Activated CD4-positive, alpha-beta memory T cell treated with anti-CD3 and anti-CD28 coated beads for 36 hours (primary cell): ENCODE results near the gene RNF39. TPM values are rescaled to one million over a fixed set of nuclear protein-coding genes. Genes with fewer than 3 reads are reported as not detected.
A peak's percentile ranks its signal among the peaks of the same experiment; 100 is the strongest.

Experiments
- CTCF ChIA-PET: fragments of 350-600 bp; sonication (Branson Sonifier 250); formaldehyde crosslinking; loops from one replicate; lab custom pipeline; 2021; ENCODE audit warnings: antibody characterized with exemption, inconsistent platforms; lab: Charles Lee
- POLR2A ChIA-PET: fragments of 350-600 bp; sonication (Branson Sonifier 250); formaldehyde crosslinking; loops from one replicate; lab custom pipeline; 2021; ENCODE audit warnings: antibody characterized with exemption; lab: Charles Lee
- DNase-seq: peaks from one replicate; pipeline ENCODE4 v3.0.0-alpha.2; 2020
- H3K27ac Mint-ChIP-seq: one replicate; pipeline ENCODE4 v1.8.0; 2021; ENCODE audit warnings: mixed read lengths
- H3K27me3 Mint-ChIP-seq: one replicate; pipeline ENCODE4 v1.8.0; 2021; ENCODE audit warnings: mixed read lengths
- H3K36me3 Mint-ChIP-seq: one replicate; pipeline ENCODE4 v1.8.0; 2021; ENCODE audit warnings: mixed read lengths
- H3K4me1 Mint-ChIP-seq: one replicate; pipeline ENCODE4 v1.8.0; 2021; ENCODE audit warnings: low read depth, mixed read lengths
- H3K4me3 Mint-ChIP-seq: one replicate; pipeline ENCODE4 v1.8.0; 2021; ENCODE audit warnings: mild to moderate bottlenecking, mixed read lengths
- H3K9me3 Mint-ChIP-seq: one replicate; pipeline ENCODE4 v1.8.0; 2021; ENCODE audit warnings: mixed read lengths
- intact Hi-C: fragments of 100-400 bp; cut with micrococcal nuclease; formaldehyde crosslinking; loops from one replicate; pipeline ENCODE4 v1.15.1; 2023
- total RNA-seq, 2 experiments: library from RNA; stranded (reverse); gene quantifications; one replicate each; pipeline ENCODE4 v1.2.3, GENCODE V29; 2021

The RNF39 gene
- total RNA-seq, 2 experiments from 2014 or later = not detected

DNA sequence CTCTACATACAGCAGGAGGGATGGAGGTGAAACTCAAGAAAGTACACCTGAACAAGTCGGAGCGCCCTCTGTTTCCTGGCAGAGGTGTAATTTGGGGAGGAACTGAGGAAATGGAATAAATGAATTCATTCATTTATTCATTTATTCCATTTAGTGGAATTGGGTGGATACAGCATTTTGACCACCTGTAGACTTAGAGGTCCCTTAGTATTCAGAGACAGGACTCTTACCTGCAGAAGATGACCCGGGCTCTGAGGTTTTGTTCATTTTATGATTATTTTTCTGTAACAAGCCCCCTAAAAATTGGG is 28.3 kb upstream of the RNF39 start:
- Mint-ChIP-seq H3K27ac (no peak overlapping the region), H3K9me3 (no peaks in the 10 kb centered on the region)
- intact Hi-C loops = loop anchor here (1.0 to 2.0 kb wide), 3 partner anchors 27 to 66 kb away; partner anchors contain the start of gene PPP1R11

DNA sequence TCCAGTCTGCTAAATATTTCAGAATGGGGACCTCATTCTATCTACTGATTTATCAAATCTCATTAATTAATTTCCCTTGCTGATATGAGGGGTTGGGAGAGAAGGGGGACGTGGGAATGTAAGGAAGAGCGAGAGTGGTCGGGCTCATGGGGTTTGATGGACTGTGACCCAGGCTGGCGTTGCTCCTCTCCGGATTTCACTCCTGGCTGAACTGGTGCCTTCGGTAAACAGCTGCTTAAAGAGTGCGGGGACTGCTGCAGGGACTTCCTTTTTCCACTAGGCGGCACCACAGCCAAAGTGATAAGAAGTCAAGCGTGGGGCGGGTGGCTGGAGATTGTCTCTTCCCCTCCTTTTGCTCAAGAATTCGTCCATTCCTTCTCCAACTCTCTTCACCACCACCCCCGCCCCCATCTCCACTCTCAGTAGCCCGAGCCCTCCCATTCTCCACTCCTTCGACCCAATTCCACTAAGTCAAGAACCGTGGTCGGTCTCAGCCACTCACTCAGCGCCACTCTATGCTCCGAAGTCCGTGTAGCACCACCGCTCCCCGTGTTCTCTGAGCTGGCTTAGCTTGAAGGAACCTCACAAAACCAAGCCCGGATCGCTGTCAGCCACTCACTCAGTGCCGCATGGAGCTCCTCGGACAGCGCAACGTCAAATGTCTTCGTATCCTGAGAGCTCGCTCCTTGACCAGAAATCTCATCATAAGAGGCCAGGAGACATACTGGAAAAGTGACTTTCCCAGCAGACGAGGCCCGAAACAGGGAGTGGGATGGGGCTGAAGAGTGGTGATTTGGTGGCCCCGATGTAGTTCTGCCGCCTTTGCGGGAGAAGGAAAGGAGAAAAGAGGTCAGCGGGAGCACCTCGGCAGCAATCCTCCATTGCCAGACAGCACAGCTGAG is 27.7 kb upstream of the RNF39 start:
- Mint-ChIP-seq H3K9me3 (no peaks in the 10 kb centered on the region), H3K36me3 (no peaks in the 10 kb centered on the region)
- intact Hi-C loops = loop anchor here (1.0 to 2.0 kb wide), 3 partner anchors 28 to 67 kb away; partner anchors contain the start of gene PPP1R11

More for the DNA sequence above, 28.3 kb upstream of the RNF39 start:
- peak overlapping the region; percentile 73 for H3K4me3 Mint-ChIP-seq
- ChIA-PET CTCF (interaction anchor here (0.6 to 12.8 kb wide), 29 partner anchors 9 to 360 kb away, joined by 3 to 491 read pairs (median 6); partner anchors contain the start of genes POLR1H, TRIM26, TRIM31 and TRIM40), POLR2A (interaction anchor here (1.0 to 1.9 kb wide), 3 partner anchors 27 to 38 kb away, joined by 3 to 5 read pairs (median 3); partner anchors contain the start of gene RNF39)
- H3K4me1 Mint-ChIP-seq = peaks cover 37% of the 10 kb centered on the region
- H3K36me3 Mint-ChIP-seq = no peaks in the 10 kb centered on the region
- DNase-seq = no peak
- peaks cover 39% of the 10 kb centered on the region for H3K27me3 Mint-ChIP-seq

DNA sequence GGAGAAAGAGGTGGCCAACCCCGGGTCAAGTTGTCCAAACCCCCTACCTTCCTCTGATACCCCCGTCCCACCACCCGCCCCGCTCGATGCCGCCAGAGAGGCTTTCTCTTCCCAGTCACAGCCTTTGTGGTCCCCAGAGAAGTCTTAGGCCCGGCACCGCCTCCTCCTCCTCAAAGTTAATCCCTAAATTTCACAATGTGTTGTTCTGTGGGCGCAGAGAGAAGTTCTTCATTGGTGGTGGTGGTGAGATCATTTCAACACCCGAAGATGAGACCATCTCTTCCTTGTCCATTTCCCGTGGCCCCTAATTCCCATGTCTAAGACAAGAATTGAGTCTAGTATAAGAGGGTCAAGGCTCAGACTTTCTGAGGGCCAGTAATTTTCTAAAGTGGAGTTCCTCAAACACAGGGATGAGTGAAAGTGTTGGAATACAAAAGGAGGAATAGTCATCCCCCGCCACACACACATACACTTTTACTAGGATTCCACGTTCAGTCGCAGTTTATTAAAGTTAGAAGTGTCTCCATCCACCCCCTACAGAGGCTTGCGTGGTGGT is 26.9 kb upstream of the RNF39 start:
- Mint-ChIP-seq H3K27me3 (peaks cover 37% of the 10 kb centered on the region), H3K27ac (no peak overlapping the region)
- POLR2A ChIA-PET = interaction anchor here (1.0 kb wide), 2 partner anchors 36 to 66 kb away, joined by 3 to 4 read pairs; partner anchors contain the start of gene PPP1R11

More for the DNA sequence above, 27.7 kb upstream of the RNF39 start:
- H3K4me1 Mint-ChIP-seq = peaks cover 41% of the 10 kb centered on the region
- CTCF ChIA-PET = interaction anchor here (0.5 to 12.8 kb wide), 39 partner anchors 9 to 361 kb away, joined by 3 to 491 read pairs (median 4); partner anchors contain the start of genes POLR1H, PPP1R11, TRIM26 and TRIM31
- DNase-seq = peak; percentile 91
- peaks cover 41% of the 10 kb centered on the region for H3K27me3 Mint-ChIP-seq
- H3K4me3 Mint-ChIP-seq = peak overlapping the region; percentile 73
- POLR2A ChIA-PET = interaction anchor here (1.0 to 1.9 kb wide), 4 partner anchors 28 to 65 kb away, joined by 3 to 5 read pairs (median 3); partner anchors contain the start of gene RNF39
- no peak overlapping the region for H3K27ac Mint-ChIP-seq

DNA sequence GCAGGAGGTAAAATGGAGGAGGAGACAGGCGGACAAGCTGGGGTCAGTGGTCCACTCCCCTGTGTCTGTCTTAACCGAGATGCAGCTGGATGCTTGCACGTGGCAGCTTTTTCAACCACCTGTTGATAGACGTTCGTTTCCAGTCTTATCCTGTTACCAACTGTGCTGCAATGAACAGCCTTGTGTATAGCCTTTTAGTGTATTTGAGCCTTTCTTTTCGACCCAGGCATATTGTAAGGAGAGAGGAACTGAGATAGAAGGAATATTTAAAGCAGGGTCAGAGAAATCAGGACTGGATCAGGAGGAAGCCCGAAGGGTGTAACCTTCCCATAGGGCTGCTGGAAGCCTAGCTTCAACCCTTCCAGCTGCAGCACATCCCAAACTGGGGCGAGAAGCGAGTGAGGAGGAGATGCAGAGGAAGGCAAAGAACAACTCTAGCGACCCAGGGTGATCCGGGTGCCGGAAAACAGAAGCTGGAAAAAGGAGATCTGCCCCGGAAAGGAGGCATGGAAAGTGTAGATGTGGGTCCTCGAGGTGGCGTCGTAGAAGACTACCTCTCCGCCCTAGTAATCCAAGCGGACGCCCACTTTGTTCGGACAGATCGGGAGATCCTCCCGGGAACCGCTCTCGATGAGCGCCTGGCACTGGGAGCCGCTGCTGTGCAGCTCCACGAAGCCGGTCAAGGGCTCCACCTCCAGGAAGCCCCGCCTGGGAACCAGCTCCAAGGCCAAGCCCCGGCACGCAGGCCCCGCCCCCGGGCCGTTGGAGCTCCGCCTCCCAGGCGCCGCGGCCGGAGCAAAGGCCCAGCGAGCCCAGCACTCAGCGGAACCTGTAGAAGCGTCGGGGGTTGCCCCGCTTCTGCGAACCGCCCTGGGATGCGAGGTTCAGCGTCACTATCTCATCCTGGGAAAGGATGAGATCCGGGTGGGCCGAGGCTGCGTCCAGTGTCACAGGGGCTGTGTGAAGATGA is 26.2 kb upstream of the RNF39 start:
- intact Hi-C loops = loop anchor here (2.0 kb wide), 1 partner anchor 35 kb away; the partner anchor contains the start of gene PPP1R11
- peak; percentile 78 for DNase-seq
- no peaks in the 10 kb centered on the region for H3K9me3 Mint-ChIP-seq
- H3K4me3 Mint-ChIP-seq = peak overlapping the region; percentile 64
- H3K36me3 Mint-ChIP-seq = no peaks in the 10 kb centered on the region
- ChIA-PET CTCF (interaction anchor here (0.6 to 12.8 kb wide), 22 partner anchors 9 to 451 kb away, joined by 3 to 491 read pairs (median 4); partner anchors contain the start of genes POLR1H, PPP1R11, TRIM26 and TRIM40), POLR2A (interaction anchor here (1.0 kb wide), 1 partner anchor 35 kb away, joined by 4 read pairs; the partner anchor contains the start of gene PPP1R11)
- H3K27me3 Mint-ChIP-seq = peaks cover 35% of the 10 kb centered on the region
- no peak overlapping the region for H3K27ac Mint-ChIP-seq
- peaks cover 49% of the 10 kb centered on the region for H3K4me1 Mint-ChIP-seq

More for the DNA sequence above, 26.9 kb upstream of the RNF39 start:
- peak; percentile 13 for DNase-seq
- Mint-ChIP-seq H3K9me3 (no peaks in the 10 kb centered on the region), H3K36me3 (no peaks in the 10 kb centered on the region), H3K4me3 (peak overlapping the region; percentile 50), H3K4me1 (peaks cover 45% of the 10 kb centered on the region)
- CTCF ChIA-PET = interaction anchor here (0.5 to 12.8 kb wide), 38 partner anchors 8 to 361 kb away, joined by 3 to 491 read pairs (median 6); partner anchors contain the start of genes POLR1H, PPP1R11, TRIM26 and TRIM31
- intact Hi-C loops = loop anchor here (2.0 kb wide), 1 partner anchor 36 kb away; the partner anchor contains the start of gene PPP1R11

DNA sequence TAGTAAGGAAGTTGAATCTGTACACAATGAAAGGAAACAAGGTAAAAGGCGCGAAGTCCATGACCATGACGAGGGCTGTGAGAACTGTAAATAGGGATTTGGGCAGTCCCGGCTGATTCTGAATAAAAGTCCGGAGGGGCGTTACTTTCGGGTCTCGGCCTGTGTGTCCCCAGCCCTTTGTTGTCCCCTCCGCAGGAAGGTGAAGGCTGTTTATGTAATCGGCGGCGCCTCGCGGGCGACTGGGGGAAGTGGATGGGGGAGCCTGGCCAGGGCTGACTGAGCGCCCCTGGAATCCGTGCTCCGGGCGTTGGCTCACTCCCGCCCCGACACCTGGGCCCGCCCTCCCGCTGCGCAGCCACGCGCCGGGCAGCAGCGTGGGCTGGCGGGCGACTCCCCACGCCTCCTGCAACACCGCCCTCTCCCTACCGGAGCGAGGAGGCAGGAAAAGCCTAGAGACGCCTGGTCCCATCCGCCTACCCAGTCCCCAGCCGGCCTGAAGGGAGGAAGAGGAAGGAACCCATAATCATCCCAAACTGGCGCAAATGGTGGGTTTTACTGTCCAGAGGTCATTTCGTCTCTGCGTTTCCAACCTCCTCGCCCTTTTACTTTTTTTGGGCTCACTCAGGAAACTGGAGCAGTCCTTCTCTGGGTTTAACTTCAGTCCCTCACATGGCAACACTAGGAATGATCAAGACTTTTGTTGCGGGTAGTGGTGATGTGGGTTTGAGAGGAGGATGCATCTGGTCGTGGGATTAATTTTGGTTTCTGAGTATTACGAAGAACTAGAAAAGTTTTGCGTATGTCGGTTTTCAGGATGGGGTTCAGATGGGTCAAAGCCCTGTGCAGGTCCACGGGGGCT is 25.2 kb upstream of the RNF39 start:
- ChIA-PET CTCF (interaction anchor here (0.6 to 12.8 kb wide), 14 partner anchors 8 to 450 kb away, joined by 3 to 491 read pairs (median 4); partner anchors contain the start of genes POLR1H, PPP1R11 and TRIM40), POLR2A (no interaction called here)
- Mint-ChIP-seq H3K4me3 (peak overlapping the region; percentile 64), H3K36me3 (no peaks in the 10 kb centered on the region), H3K27ac (no peak overlapping the region), H3K9me3 (no peaks in the 10 kb centered on the region), H3K4me1 (peaks cover 49% of the 10 kb centered on the region), H3K27me3 (peaks cover 35% of the 10 kb centered on the region)
- peak; percentile 36 for DNase-seq
- intact Hi-C loops = no loop called here

DNA sequence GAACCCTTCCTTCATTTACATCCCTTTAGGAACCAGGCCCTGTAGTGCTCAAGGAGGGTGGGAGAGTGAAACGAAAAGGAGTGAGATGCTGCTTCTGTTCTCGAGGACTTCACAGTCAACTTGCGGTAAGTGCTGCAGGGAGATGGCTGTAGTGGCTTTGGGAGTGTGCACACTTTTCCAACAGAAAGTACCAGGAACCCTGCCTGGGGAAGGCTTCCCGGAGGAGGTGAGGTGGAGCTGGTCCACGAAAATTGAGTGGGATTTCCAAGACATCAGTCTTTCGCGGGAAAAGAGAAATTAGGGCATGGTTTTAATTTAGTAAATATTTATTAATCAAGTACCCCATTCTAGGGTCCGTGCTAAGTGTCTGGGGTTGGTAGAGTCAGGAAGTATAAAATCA is 24.6 kb upstream of the RNF39 start:
- peaks cover 49% of the 10 kb centered on the region for H3K4me1 Mint-ChIP-seq
- no peak overlapping the region for H3K4me3 Mint-ChIP-seq
- H3K9me3 Mint-ChIP-seq = no peaks in the 10 kb centered on the region
- ChIA-PET CTCF (interaction anchor here (1.0 to 1.6 kb wide), 2 partner anchors 31 to 32 kb away, joined by 3 to 4 read pairs; no protein-coding TSS in a partner anchor), POLR2A (no interaction called here)
- DNase-seq = no peak
- H3K36me3 Mint-ChIP-seq = no peaks in the 10 kb centered on the region
- intact Hi-C loops = no loop called here
- no peak overlapping the region for H3K27ac Mint-ChIP-seq
- H3K27me3 Mint-ChIP-seq = peaks cover 38% of the 10 kb centered on the region

DNA sequence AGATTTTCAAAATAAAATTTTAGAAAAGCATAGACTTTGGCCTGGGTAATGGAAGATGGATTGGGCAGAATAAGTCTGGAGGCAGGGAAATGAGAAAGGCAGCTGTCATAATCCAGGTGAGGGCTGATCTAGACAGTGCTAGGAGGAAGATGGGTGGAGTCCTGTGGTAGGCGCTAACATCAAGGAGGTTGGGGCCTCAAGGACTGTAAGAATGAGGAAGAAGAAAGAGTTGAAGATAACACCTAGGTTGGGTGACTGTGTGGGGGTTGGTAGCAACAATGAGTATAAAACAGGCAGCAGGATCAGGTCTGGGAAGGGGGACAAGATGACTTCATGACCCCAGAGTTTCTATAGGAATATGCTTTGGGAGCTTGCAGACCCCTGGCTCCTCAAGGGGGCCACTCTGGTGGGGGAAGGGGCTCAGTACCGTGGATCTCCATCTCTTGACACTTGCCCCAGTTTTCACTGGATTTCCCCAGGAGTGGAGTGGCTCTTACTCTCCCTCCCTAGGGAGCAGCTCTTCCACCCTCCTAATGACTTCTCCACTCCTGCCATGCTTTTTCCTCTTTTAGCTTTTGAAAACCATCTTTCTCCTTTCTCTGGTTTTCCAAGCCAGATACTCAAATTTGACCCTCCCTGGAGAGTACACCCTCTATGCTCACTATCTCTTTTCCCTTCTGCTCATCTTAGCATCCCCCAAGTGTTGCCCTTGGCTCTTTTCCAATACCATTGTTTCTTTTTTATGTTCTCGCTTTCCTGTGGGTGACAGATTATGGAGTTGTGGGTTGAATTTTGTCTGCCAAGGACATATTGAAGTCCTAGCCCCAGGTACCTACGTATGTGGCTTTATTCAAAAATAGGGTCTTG is 22.6 kb upstream of the RNF39 start:
- Mint-ChIP-seq H3K27me3 (peaks cover 41% of the 10 kb centered on the region), H3K9me3 (no peaks in the 10 kb centered on the region), H3K27ac (no peak overlapping the region), H3K4me3 (no peak overlapping the region), H3K36me3 (no peaks in the 10 kb centered on the region), H3K4me1 (peaks cover 45% of the 10 kb centered on the region)
- intact Hi-C loops = no loop called here
- DNase-seq = no peak
- POLR2A ChIA-PET = no interaction called here
- CTCF ChIA-PET = interaction anchor here (1.0 kb wide), 2 partner anchors 33 to 34 kb away, joined by 4 to 5 read pairs; no protein-coding TSS in a partner anchor

DNA sequence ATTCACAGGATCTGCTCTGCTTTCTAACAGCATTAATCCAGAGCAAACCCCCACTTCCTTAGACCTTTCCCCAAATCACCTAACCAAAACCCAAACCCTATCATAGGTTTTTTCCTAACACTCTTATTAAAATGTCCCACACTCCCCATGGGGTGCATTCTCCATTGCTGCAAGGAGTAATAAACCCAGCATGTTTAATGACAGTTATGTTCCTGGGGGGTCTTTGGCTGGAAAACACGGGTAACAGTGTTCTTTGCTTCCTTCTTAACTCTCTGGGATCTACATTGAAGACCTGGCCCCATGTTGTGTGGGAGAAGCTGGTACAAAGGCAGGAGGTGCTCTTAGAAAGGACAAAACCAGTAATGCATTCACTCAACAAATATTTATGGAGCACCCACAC is 21.3 kb upstream of the RNF39 start:
- intact Hi-C loops = no loop called here
- Mint-ChIP-seq H3K4me3 (no peak overlapping the region), H3K9me3 (no peaks in the 10 kb centered on the region), H3K36me3 (no peaks in the 10 kb centered on the region), H3K27me3 (peaks cover 47% of the 10 kb centered on the region), H3K4me1 (peaks cover 34% of the 10 kb centered on the region), H3K27ac (no peak overlapping the region)
- ChIA-PET POLR2A (no interaction called here), CTCF (interaction anchor here (1.9 kb wide), 1 partner anchor 34 kb away, joined by 5 read pairs; no protein-coding TSS in a partner anchor)
- DNase-seq = no peak

DNA sequence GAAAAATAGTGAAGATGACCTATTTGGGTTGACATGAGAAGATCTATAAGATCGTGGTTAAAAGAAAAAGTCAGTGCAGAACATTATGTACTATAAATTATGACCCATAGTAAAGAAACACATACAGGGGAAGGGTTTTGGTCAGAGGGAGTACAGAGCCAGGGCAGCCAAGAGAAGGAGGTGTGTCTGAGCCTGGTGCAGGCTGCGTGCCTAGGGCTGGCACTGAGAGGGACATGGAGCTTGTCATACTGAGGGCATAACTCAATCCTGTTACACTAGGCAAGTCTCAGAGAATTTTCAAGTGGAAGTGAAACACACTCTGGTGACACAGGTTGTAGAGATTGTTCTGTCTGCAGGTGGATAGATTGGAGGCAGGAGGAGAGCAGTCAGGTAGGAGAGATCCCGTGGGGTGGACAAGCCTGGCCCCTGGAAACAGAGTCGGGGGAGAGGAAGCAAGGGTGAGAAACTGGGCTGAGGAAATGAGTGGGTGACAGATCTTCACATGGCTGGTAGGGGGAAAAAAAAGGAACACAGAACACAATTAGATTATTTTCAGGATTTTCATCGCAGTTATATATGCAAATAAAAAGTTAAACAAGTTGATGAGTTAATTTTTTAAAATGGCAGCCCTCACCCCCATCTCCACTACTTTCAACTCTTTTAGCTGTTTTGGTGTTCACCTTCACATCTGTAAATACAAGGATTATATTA is 18.5 kb upstream of the RNF39 start:
- Mint-ChIP-seq H3K9me3 (no peaks in the 10 kb centered on the region), H3K27ac (no peak overlapping the region), H3K4me3 (no peak overlapping the region), H3K36me3 (no peaks in the 10 kb centered on the region), H3K4me1 (peaks cover 15% of the 10 kb centered on the region), H3K27me3 (peaks cover 41% of the 10 kb centered on the region)
- intact Hi-C loops = no loop called here
- ChIA-PET POLR2A (no interaction called here), CTCF (interaction anchor here (2.1 to 2.8 kb wide), 2 partner anchors 9 to 37 kb away, joined by 6 to 15 read pairs; no protein-coding TSS in a partner anchor)
- DNase-seq = no peak
